GM13976 (cell line): Measurements from ENCODE around the gene DOCK7.

Experiments
- DNase-seq: peaks from one replicate; pipeline ENCODE4 v3.0.0; 2012; ENCODE audit warnings: low spot score
- CTCF ChIP-seq: IDR thresholded peaks from 2 replicates; pipeline ENCODE4 v1.5.1; 2012; ENCODE audit warnings: borderline replicate concordance, mild to moderate bottlenecking; ENCODE audit not compliant: insufficient read depth; ENCODE audit errors: extremely low read depth, missing control alignments, control extremely low read depth
- in situ Hi-C: fragments of 300-500 bp; cut with MboI; formaldehyde crosslinking; loops from one replicate; pipeline ENCODE4 v1.12.0; 2022; ENCODE audit warnings: low sequenced_read_pairs, mixed read lengths, inconsistent platforms; ENCODE audit not compliant: unreplicated experiment

The DOCK7 gene

GRCh38 chr1:62643283-62643682 lies 44.9 kb downstream of the DOCK7 start:
- in situ Hi-C loops, result no loop called here
- TF ChIP-seq CTCF, result no peak
- no peak for DNase-seq

GRCh38 chr1:62637392-62638105 lies 50.6 kb downstream of the DOCK7 start:
- in situ Hi-C loops, result no loop called here
- no peak for DNase-seq
- TF ChIP-seq CTCF, result no peak

- no peak for TF ChIP-seq CTCF
- in situ Hi-C loops, result no loop called here
- no peak for DNase-seq
These were observed 59.7 kb downstream of the DOCK7 start for GRCh38 chr1:62628506-62628905.

GRCh38 chr1:62625415-62625814 lies 62.8 kb downstream of the DOCK7 start:
- TF ChIP-seq CTCF, result no peak
- DNase-seq, result peak; percentile 55
- in situ Hi-C loops, result no loop called here

- no peak for TF ChIP-seq CTCF
- peak; percentile 67 for DNase-seq
- in situ Hi-C loops, result no loop called here
These were observed 66.3 kb downstream of the DOCK7 start for GRCh38 chr1:62621907-62622306.

GRCh38 chr1:62613890-62614289 lies 74.3 kb downstream of the DOCK7 start:
- TF ChIP-seq CTCF, result no peak
- in situ Hi-C loops, result no loop called here
- no peak for DNase-seq
